Hepatocyte (in vitro differentiated cells): ENCODE measurements around the gene CCDC68. TPM values are rescaled to one million over a fixed set of nuclear protein-coding genes. Genes with fewer than 3 reads are reported as not detected.
"Not testable (repeated sequence)": the region's sequence is repeated elsewhere in the genome, so short reads cannot be mapped to it uniquely, and the experiment has no call there.

Experiments used
- DNase-seq: peaks from one replicate; pipeline ENCODE4 v3.0.0-alpha.2; 2016; ENCODE audit warnings: low spot score
- H2AFZ ChIP-seq: fragments of 200-600 bp; sonication (generic); 2 replicates; pipeline ENCODE4 v1.6.0; 2016; ENCODE audit warnings: antibody characterized with exemption, mild to moderate bottlenecking
- H3K27ac ChIP-seq: fragments of 200-600 bp; sonication (generic); 2 replicates; pipeline ENCODE4 v1.5.1; 2016; ENCODE audit warnings: mild to moderate bottlenecking
- H3K27me3 ChIP-seq: fragments of 200-600 bp; sonication (generic); 2 replicates; pipeline ENCODE4 v1.6.1; 2016
- H3K36me3 ChIP-seq: fragments of 200-600 bp; sonication (generic); replicated peaks from 2 replicates; pipeline ENCODE4 v1.5.1; 2016; ENCODE audit warnings: low read depth; ENCODE audit not compliant: insufficient read depth
- H3K4me1 ChIP-seq: fragments of 200-600 bp; sonication (generic); 2 replicates; pipeline ENCODE4 v1.5.1; 2016; ENCODE audit warnings: mild to moderate bottlenecking, moderate library complexity; ENCODE audit not compliant: insufficient read depth
- H3K4me2 ChIP-seq: fragments of 200-600 bp; sonication (generic); 2 replicates; pipeline ENCODE4 v1.6.0; 2016
- H3K4me3 ChIP-seq: fragments of 200-600 bp; sonication (generic); 2 replicates; pipeline ENCODE4 v1.5.1; 2016; ENCODE audit warnings: mild to moderate bottlenecking
- H3K79me2 ChIP-seq: fragments of 200-600 bp; sonication (generic); 2 replicates; pipeline ENCODE4 v1.6.0; 2017; ENCODE audit warnings: mild to moderate bottlenecking
- H3K9me2 ChIP-seq: fragments of 200-600 bp; sonication (generic); replicated peaks from 2 replicates; pipeline ENCODE4 v1.6.0; 2017; ENCODE audit warnings: mild to moderate bottlenecking; ENCODE audit not compliant: insufficient read depth
- H3K9me3 ChIP-seq: fragments of 200-600 bp; sonication (generic); 2 replicates; pipeline ENCODE4 v1.5.1; 2016; ENCODE audit warnings: low read depth, mild to moderate bottlenecking
- H4K20me1 ChIP-seq: fragments of 200-600 bp; sonication (generic); 2 replicates; pipeline ENCODE4 v1.6.0; 2016; ENCODE audit warnings: mild to moderate bottlenecking; ENCODE audit not compliant: insufficient read depth, poor library complexity, severe bottlenecking
- EZH2 ChIP-seq: fragments of 200-600 bp; sonication (generic); IDR thresholded peaks from 2 replicates; pipeline ENCODE4 v1.6.1; 2016; ENCODE audit warnings: antibody characterized with exemption, mild to moderate bottlenecking, borderline replicate concordance
- EZH2phosphoT487 ChIP-seq: fragments of 200-600 bp; sonication (generic); IDR thresholded peaks from one replicate; pipeline ENCODE4 v1.6.1; 2018; ENCODE audit warnings: antibody characterized with exemption, mild to moderate bottlenecking, low read depth, moderate library complexity; ENCODE audit not compliant: unreplicated experiment, severe bottlenecking
- whole genome bisulfite sequencing: methylation state at CpG from one replicate; pipeline ENCODE4 v1.1.6; 2016; ENCODE audit warnings: low lambda C conversion rate; ENCODE audit errors: missing lambda C conversion rate; 5-methylcytosine and 5-hydroxymethylcytosine counted together
- polyA plus RNA-seq: library from polyadenylated mRNA; unstranded; fragments of >200 nt; fragmentation: Nextera tagmentation; extraction: Ambion mirVana; gene quantifications from 2 replicates; pipeline ENCODE4 v1.2.1, GENCODE V29; 2016
- total RNA-seq: library from RNA; depleted of rRNA; stranded (reverse); fragments of >200 nt; gene quantifications from 2 replicates; pipeline ENCODE4 v1.2.3, GENCODE V29; 2014
- TF ChIP-seq, protein P1 (sequence below): fragments of 200-600 bp; sonication (generic); IDR thresholded peaks from 2 replicates; pipeline ENCODE4 v1.5.1; 2016; ENCODE audit warnings: antibody characterized with exemption, mild to moderate bottlenecking; ENCODE audit not compliant: poor library complexity

The CCDC68 gene
- total and polyA plus RNA-seq, 2 experiments from 2014 or later: 6.7 to 13.0 TPM

DNA sequence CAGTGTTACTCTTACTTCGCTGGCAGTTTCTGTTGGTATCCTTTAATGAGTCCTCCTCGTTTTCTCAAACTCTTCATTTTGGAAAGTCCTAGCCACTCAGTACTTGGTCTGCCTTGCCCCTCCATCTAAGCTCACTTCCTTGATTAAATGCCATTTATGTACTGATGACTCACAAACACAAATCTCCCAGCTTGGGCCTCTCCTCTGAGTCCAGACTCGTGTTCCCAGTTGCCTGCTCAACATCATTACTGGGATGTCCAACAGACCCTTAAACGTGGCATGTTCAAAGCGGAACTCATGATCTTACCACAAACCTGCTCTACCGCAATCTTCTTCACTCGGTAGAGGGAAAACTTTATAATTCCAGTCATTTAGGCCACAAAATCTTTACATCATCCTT, 13.8 kb upstream of the CCDC68 start:
- H3K9me2 ChIP-seq: no peaks in the 10 kb centered on the region
- H3K9me3 ChIP-seq: no peaks in the 10 kb centered on the region
- WGBS: 79% methylated on average over 7 of the region's 7 CpGs
- no peak overlapping the region for H3K4me2 ChIP-seq
- no peaks in the 10 kb centered on the region for H3K4me1 ChIP-seq
- H3K4me3 ChIP-seq: no peak overlapping the region
- TF ChIP-seq, protein P1, sequence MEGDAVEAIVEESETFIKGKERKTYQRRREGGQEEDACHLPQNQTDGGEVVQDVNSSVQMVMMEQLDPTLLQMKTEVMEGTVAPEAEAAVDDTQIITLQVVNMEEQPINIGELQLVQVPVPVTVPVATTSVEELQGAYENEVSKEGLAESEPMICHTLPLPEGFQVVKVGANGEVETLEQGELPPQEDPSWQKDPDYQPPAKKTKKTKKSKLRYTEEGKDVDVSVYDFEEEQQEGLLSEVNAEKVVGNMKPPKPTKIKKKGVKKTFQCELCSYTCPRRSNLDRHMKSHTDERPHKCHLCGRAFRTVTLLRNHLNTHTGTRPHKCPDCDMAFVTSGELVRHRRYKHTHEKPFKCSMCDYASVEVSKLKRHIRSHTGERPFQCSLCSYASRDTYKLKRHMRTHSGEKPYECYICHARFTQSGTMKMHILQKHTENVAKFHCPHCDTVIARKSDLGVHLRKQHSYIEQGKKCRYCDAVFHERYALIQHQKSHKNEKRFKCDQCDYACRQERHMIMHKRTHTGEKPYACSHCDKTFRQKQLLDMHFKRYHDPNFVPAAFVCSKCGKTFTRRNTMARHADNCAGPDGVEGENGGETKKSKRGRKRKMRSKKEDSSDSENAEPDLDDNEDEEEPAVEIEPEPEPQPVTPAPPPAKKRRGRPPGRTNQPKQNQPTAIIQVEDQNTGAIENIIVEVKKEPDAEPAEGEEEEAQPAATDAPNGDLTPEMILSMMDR: no peak
- no peak for TF ChIP-seq EZH2
- no peak for TF ChIP-seq EZH2phosphoT487
- H3K27me3 ChIP-seq: no peaks in the 10 kb centered on the region
- H3K79me2 ChIP-seq: no peaks in the 10 kb centered on the region
- no peak overlapping the region for H3K27ac ChIP-seq
- H2AFZ ChIP-seq: no peak overlapping the region
- H3K36me3 ChIP-seq: no peaks in the 10 kb centered on the region
- H4K20me1 ChIP-seq: no peaks in the 10 kb centered on the region
- DNase-seq: peak; percentile 25

DNA sequence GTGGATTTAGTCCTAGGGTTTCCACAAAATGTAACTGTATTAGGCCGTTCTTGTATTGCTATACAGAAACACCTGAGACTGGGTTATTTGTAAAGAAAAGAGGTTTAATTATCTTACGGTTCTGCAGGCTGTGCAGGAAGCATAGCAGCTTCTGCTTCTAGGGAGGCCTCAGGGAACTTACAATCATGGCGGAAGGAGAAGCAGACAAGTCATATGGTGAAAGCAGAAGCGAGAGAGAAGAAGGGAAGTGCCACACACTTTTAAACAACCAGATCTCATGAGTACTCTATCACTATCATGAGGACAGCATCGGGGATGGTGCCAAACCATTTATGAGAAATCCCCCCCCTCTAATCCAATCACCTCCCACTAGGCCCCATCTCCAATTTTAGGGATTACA, 9.5 kb upstream of the CCDC68 start:
- Histone ChIP-seq H4K20me1 (no peaks in the 10 kb centered on the region), H3K4me3 (no peak overlapping the region), H2AFZ (no peak overlapping the region), H3K9me3 (no peaks in the 10 kb centered on the region), H3K36me3 (no peaks in the 10 kb centered on the region), H3K9me2 (no peaks in the 10 kb centered on the region), H3K79me2 (no peaks in the 10 kb centered on the region), H3K4me1 (no peaks in the 10 kb centered on the region), H3K27ac (no peak overlapping the region), H3K4me2 (no peak overlapping the region), H3K27me3 (no peaks in the 10 kb centered on the region)
- WGBS: 94% methylated on average over 5 of the region's 5 CpGs
- TF ChIP-seq EZH2phosphoT487 (no peak), EZH2 (no peak)
- TF ChIP-seq, protein P1: no peak
- DNase-seq: no peak

DNA sequence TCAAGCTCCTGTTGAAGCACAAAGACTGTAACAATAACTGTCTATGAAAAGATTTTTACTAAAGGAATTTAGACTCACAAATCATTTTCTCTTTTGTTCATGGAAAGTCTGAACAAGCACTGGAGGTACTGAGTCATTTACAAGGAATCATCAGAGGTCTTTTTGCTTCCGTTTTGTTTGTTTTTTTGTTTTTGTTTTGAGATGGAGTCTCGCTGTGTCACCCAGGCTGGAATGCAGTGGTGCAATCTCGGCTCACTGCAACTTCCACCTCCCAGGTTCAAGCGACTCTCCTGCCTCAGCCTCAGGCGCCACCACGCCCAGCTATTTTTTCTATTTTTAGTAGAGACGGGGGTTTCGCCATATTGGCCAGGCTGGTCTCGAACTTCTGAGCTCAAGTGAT, 9.0 kb upstream of the CCDC68 start:
- not testable (repeated sequence) for H3K4me3 ChIP-seq, DNase-seq, H3K27me3 ChIP-seq, H3K79me2 ChIP-seq, H4K20me1 ChIP-seq, H3K36me3 ChIP-seq, H3K9me3 ChIP-seq, H3K27ac ChIP-seq, H3K9me2 ChIP-seq, H3K4me1 ChIP-seq, H3K4me2 ChIP-seq, H2AFZ ChIP-seq
- WGBS: 94% methylated on average over 9 of the region's 9 CpGs

DNA sequence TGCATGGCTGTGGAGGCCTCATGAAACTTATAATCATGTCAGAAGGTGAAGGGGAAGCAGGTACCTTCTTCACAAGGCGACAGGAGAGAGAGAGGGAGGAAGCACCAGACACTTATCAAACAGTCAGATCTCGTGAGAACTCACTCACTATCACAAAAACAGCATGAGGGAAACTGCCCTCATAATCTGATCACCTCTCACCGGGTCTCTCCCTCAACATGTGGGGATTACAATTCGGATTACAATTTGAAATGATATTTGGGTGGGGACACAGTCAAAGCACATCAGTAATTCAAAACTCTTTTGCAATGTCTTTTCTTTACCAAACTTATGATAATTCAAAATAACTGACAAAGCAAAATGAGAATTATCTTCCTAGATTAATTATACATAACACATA, 8.5 kb upstream of the CCDC68 start:
- H3K27me3 ChIP-seq: no peaks in the 10 kb centered on the region
- TF ChIP-seq, protein P1: no peak
- TF ChIP-seq EZH2 (no peak), EZH2phosphoT487 (no peak)
- H3K4me3 ChIP-seq: no peak overlapping the region
- H3K36me3 ChIP-seq: no peaks in the 10 kb centered on the region
- no peaks in the 10 kb centered on the region for H3K79me2 ChIP-seq
- no peaks in the 10 kb centered on the region for H3K9me3 ChIP-seq
- no peak overlapping the region for H3K4me2 ChIP-seq
- no peak for DNase-seq
- WGBS: 83% methylated on average over 4 of the region's 4 CpGs
- no peaks in the 10 kb centered on the region for H3K9me2 ChIP-seq
- no peaks in the 10 kb centered on the region for H3K4me1 ChIP-seq
- H2AFZ ChIP-seq: no peak overlapping the region
- no peaks in the 10 kb centered on the region for H4K20me1 ChIP-seq
- no peak overlapping the region for H3K27ac ChIP-seq
